Panc1 (cell line): ENCODE measurements around the gene FTO.

Experiments used
- CTCF ChIP-seq: fragments of 450-650 bp; IDR thresholded peaks from 2 replicates; pipeline ENCODE4 v1.5.1; 2017; ENCODE audit warnings: mild to moderate bottlenecking
- POLR2AphosphoS5 ChIP-seq: IDR thresholded peaks from 2 replicates; pipeline ENCODE4 v1.6.1; 2012; ENCODE audit warnings: mild to moderate bottlenecking, low read depth, low read length, moderate library complexity
- REST ChIP-seq, 2 experiments: IDR thresholded peaks; 2 replicates each; pipeline ENCODE4 v1.6.1; 2011 to 2012; ENCODE audit warnings: low read depth in 2 of 2, control low read depth in 1 of 2, low read length in 1 of 2, mild to moderate bottlenecking in 1 of 2, moderate library complexity in 1 of 2; ENCODE audit not compliant: insufficient read depth in 1 of 2
- TCF7L2 ChIP-seq: IDR thresholded peaks from 2 replicates; pipeline ENCODE4 v1.6.1; 2011; ENCODE audit warnings: mild to moderate bottlenecking, low read depth, low read length, inconsistent platforms

DNA sequence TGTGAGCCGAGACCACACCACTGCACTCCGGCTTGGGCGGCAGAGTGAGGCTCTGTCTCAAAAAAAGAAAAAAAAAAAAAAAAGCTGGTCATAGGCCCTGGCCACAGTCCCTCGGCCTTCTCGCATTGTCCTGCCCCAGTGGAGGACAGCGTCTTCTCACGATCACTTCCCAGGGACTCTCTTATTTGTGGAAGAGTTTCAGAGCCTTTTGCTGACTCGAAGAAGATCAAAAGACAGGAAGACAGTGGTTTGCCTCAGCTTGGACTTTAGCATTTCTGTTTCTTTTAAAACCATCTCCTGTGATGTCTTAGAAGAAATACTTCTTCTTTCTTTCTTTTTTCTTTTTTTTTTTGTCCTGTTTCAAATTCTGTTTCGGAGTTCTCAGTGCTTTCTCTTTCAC, 210.0 kb downstream of the FTO start:
- TF ChIP-seq CTCF = no peak
- TF ChIP-seq TCF7L2 = no peak
- no peak for TF ChIP-seq POLR2AphosphoS5
- TF ChIP-seq REST (IDR thresholded peaks at IDR 0.05; ENCODE audit: insufficient read depth in 1 of 2, low read depth in 2 of 2, low read length in 1 of 2) = no peak
